GM19043 (cell line): Measurements from ENCODE around the gene TWIST2.

ENCODE experiments used
- ATAC-seq: cut with Tn5 transposase; IDR thresholded peaks from one replicate; pipeline ENCODE4 v1.9.1; 2021; ENCODE audit warnings: low read depth; ENCODE audit not compliant: unreplicated experiment

TWIST2 gene

GRCh38 chr2:238886453-238887094 is 38.7 kb downstream of the TWIST2 start:
- ATAC-seq: no peak

- no peak for ATAC-seq
Measured at GRCh38 chr2:238887616-238888015, 39.7 kb downstream of the TWIST2 start.

- no peak for ATAC-seq
Measured at GRCh38 chr2:238888781-238889180, 40.9 kb downstream of the TWIST2 start.

- no peak for ATAC-seq
Measured at GRCh38 chr2:238890131-238890530, 42.2 kb downstream of the TWIST2 start.

- no peak for ATAC-seq
Measured at GRCh38 chr2:238890618-238891456, 43.0 kb downstream of the TWIST2 start.

GRCh38 chr2:238891457-238892203 is 43.7 kb downstream of the TWIST2 start:
- ATAC-seq: no peak

- no peak for ATAC-seq
Measured at GRCh38 chr2:238892204-238892500, 44.3 kb downstream of the TWIST2 start.

- ATAC-seq: no peak
Measured at GRCh38 chr2:238892796-238893195, 44.9 kb downstream of the TWIST2 start.

- no peak for ATAC-seq
Measured at GRCh38 chr2:238893349-238894000, 45.6 kb downstream of the TWIST2 start.

GRCh38 chr2:238894226-238894949 is 46.5 kb downstream of the TWIST2 start:
- no peak for ATAC-seq

GRCh38 chr2:238894950-238895298 is 47.0 kb downstream of the TWIST2 start:
- no peak for ATAC-seq

- no peak for ATAC-seq
Measured at GRCh38 chr2:238895361-238895882, 47.5 kb downstream of the TWIST2 start.

GRCh38 chr2:238895891-238896600 is 48.2 kb downstream of the TWIST2 start:
- ATAC-seq: no peak

GRCh38 chr2:238896641-238897040 is 48.8 kb downstream of the TWIST2 start:
- no peak for ATAC-seq

GRCh38 chr2:238897122-238897880 is 49.4 kb downstream of the TWIST2 start:
- no peak for ATAC-seq

- ATAC-seq: no peak
Measured at GRCh38 chr2:238897911-238898311, 50.0 kb downstream of the TWIST2 start.

GRCh38 chr2:238898534-238899281 is 50.8 kb downstream of the TWIST2 start:
- no peak for ATAC-seq

- no peak for ATAC-seq
Measured at GRCh38 chr2:238899386-238899785, 51.5 kb downstream of the TWIST2 start.
